Measurements from ENCODE around the gene HPS1. TPM values are rescaled to one million over a fixed set of nuclear protein-coding genes. Genes with fewer than 3 reads are reported as not detected.

HPS1 gene
- total and polyA plus RNA-seq, 2 experiments from 2014 or later = 21.4 to 51.2 TPM

- peaks cover 23% of the 10 kb centered on the region for H3K4me1 ChIP-seq (ENCODE audit: insufficient read depth)
- H3K4me3 Mint-ChIP-seq = no peak overlapping the region
- H3K27me3 ChIP-seq (ENCODE audit: insufficient read depth) = no peaks in the 10 kb centered on the region
- TF ChIP-seq EZH2 (IDR thresholded peaks at IDR 0.05; ENCODE audit: low read depth, unreplicated experiment) (no peak), CREB1 (CRISPR knock-in tag; IDR thresholded peaks at IDR 0.05; ENCODE audit: low read depth) (no peak), NANOG (IDR thresholded peaks at IDR 0.05; ENCODE audit: borderline replicate concordance) (no peak), ZNF462 (CRISPR knock-in tag; IDR thresholded peaks at IDR 0.05) (no peak), EZH2phosphoT487 (IDR thresholded peaks at IDR 0.05; ENCODE audit: unreplicated experiment) (no peak), JUNB (IDR thresholded peaks at IDR 0.05; ENCODE audit: unreplicated experiment) (no peak), ETS1 (IDR thresholded peaks at IDR 0.05) (no peak), ZNF331 (CRISPR knock-in tag; IDR thresholded peaks at IDR 0.05; ENCODE audit: low read depth) (no peak), POLR2AphosphoS5 (IDR thresholded peaks at IDR 0.05; ENCODE audit: low read depth) (no peak), REST (IDR thresholded peaks at IDR 0.05; ENCODE audit: unreplicated experiment) (no peak), STAT1 (IDR thresholded peaks at IDR 0.05; ENCODE audit: unreplicated experiment) (no peak), CTCF (conservative IDR thresholded peaks at IDR 0.05; ENCODE audit: low read depth in 2 of 2) (no peak), ZNF114 (CRISPR knock-in tag; IDR thresholded peaks at IDR 0.05) (no peak)
- H3K4me1 Mint-ChIP-seq = peaks cover 30% of the 10 kb centered on the region
- no peak overlapping the region for H3K27ac ChIP-seq (ENCODE audit: low read depth)
- H3K27me3 Mint-ChIP-seq (ENCODE audit: insufficient read depth, low read depth, poor library complexity) = no peaks in the 10 kb centered on the region
- H2AFZ ChIP-seq = peak overlapping the region; percentile 80; the same call in 1 of the 2 replicates
- peak overlapping the region; percentile 40; the same call in 1 of the 2 replicates for H3K4me2 ChIP-seq
- H3K36me3 ChIP-seq (ENCODE audit: insufficient read depth) = no peaks in the 10 kb centered on the region
- no peaks in the 10 kb centered on the region for H3F3A ChIP-seq (replicated peaks; ENCODE audit: low read depth)
- H3K27ac Mint-ChIP-seq = peak overlapping the region; percentile 56; the same call in 1 of the 2 replicates
- peak; percentile 17 for DNase-seq (ENCODE audit: low spot score)
- H4K20me1 ChIP-seq (replicated peaks; ENCODE audit: insufficient read depth) = no peaks in the 10 kb centered on the region
- no peak overlapping the region for H3K4me3 ChIP-seq
- no peaks in the 10 kb centered on the region for H3K79me2 ChIP-seq (replicated peaks; ENCODE audit: insufficient read depth)
- ATAC-seq = peak; percentile 79
- no peaks in the 10 kb centered on the region for H3K9me3 Mint-ChIP-seq
- no peaks in the 10 kb centered on the region for H3K9me2 ChIP-seq (ENCODE audit: insufficient read depth)
- H3K36me3 Mint-ChIP-seq (ENCODE audit: low read depth) = no peaks in the 10 kb centered on the region
Measured at GRCh38 chr10:98456686-98457482, 10.1 kb upstream of the HPS1 start.
